Lower leg skin (tissue), 4 donors: ENCODE data around the gene ASPDH. TPM values are rescaled to one million over a fixed set of nuclear protein-coding genes. Genes with fewer than 3 reads are reported as not detected.

Experiments used
- DNase-seq, 2 donors: peaks; one replicate each; pipeline ENCODE4 v3.0.0-alpha.2; 2019; ENCODE audit warnings: low spot score in 2 of 2
- H3K4me3 ChIP-seq: fragments of 200-600 bp; sonication (generic); 2 replicates; pipeline ENCODE4 v1.5.1; 2017; ENCODE audit warnings: mild to moderate bottlenecking, low read depth; ENCODE audit not compliant: poor library complexity, severe bottlenecking
- CTCF ChIP-seq, 3 donors: fragments of 450-650 bp; IDR thresholded peaks; one replicate each; pipeline ENCODE4 v1.5.1; 2016; ENCODE audit warnings: antibody characterized with exemption in 3 of 3, mild to moderate bottlenecking in 3 of 3, moderate library complexity in 2 of 3
- POLR2A ChIP-seq, 2 donors: fragments of 450-650 bp; IDR thresholded peaks; one replicate each; pipeline ENCODE4 v1.6.1; 2016 to 2017; ENCODE audit warnings: antibody characterized with exemption in 2 of 2, mild to moderate bottlenecking in 1 of 2, moderate library complexity in 1 of 2
- WGBS, 2 donors: methylation state at CpG; one replicate each; pipeline ENCODE4 v1.1.5; 2018; 5-methylcytosine and 5-hydroxymethylcytosine counted together
- intact Hi-C: fragments of 100-400 bp; cut with DNase I; formaldehyde crosslinking; loops from one replicate; pipeline ENCODE4 v1.15.0; 2023; ENCODE audit warnings: low total_unique reads
- total RNA-seq, 4 donors: library from RNA; depleted of rRNA; stranded (reverse); fragments of >200 nt; gene quantifications; one replicate each; pipeline ENCODE4 v1.1.0, GENCODE V29; 2016

The ASPDH gene
- total RNA-seq, 4 donors from 2014 or later, result not detected

- intact Hi-C loops, result no loop called here
- 67 to 73% methylated on average over 19 of the region's 19 CpGs for whole genome bisulfite sequencing, 2 donors
Measured at GRCh38 chr19:50553134-50553703, 39.5 kb upstream of the ASPDH start.

GRCh38 chr19:50552540-50552939, 38.8 kb upstream of the ASPDH start:
- WGBS, 2 donors, result 77 to 80% methylated on average over 15 of the region's 15 CpGs
- H3K4me3 ChIP-seq, result no peak overlapping the region
- no peak for DNase-seq
- TF ChIP-seq POLR2A (IDR thresholded peaks at IDR 0.05) (no peak), CTCF (IDR thresholded peaks at IDR 0.05) (no peak)
- intact Hi-C loops, result no loop called here

More at GRCh38 chr19:50553134-50553703, 39.5 kb upstream of the ASPDH start:
- DNase-seq, result no peak
- no peak overlapping the region for H3K4me3 ChIP-seq
- TF ChIP-seq CTCF (IDR thresholded peaks at IDR 0.05) (no peak), POLR2A (IDR thresholded peaks at IDR 0.05) (no peak)

- 1 to 2% methylated on average over 20 to 22 of the region's 22 CpGs for WGBS, 2 donors
- TF ChIP-seq CTCF (IDR thresholded peaks at IDR 0.05) (no peak), POLR2A (IDR thresholded peaks at IDR 0.05) (no peak)
- intact Hi-C loops, result no loop called here
- H3K4me3 ChIP-seq, result no peak overlapping the region
- DNase-seq, result no peak
Measured at GRCh38 chr19:50551715-50552187, 38.0 kb upstream of the ASPDH start.

- TF ChIP-seq POLR2A (IDR thresholded peaks at IDR 0.05), result no peak
- TF ChIP-seq CTCF (IDR thresholded peaks at IDR 0.05), result no peak
- intact Hi-C loops, result no loop called here
- DNase-seq, result no peak
- no peak overlapping the region for H3K4me3 ChIP-seq
- 10 to 14% methylated on average over 30 to 32 of the region's 32 CpGs for WGBS, 2 donors
Measured at GRCh38 chr19:50551034-50551714, 37.5 kb upstream of the ASPDH start.

- no peak for DNase-seq
- 42 to 44% methylated on average over 6 to 8 of the region's 8 CpGs for WGBS, 2 donors
Measured at GRCh38 chr19:50550594-50550966, 36.9 kb upstream of the ASPDH start.

More at GRCh38 chr19:50550594-50550966, 36.9 kb upstream of the ASPDH start:
- TF ChIP-seq CTCF (IDR thresholded peaks at IDR 0.05) (no peak), POLR2A (IDR thresholded peaks at IDR 0.05) (no peak)
- intact Hi-C loops, result no loop called here
- H3K4me3 ChIP-seq, result no peak overlapping the region
